Measurements from ENCODE around the gene GOLGA6C.
"Not testable (repeated sequence)": the region's sequence is repeated elsewhere in the genome, so short reads cannot be mapped to it uniquely, and the experiment has no call there.

Gene GOLGA6C

DNA sequence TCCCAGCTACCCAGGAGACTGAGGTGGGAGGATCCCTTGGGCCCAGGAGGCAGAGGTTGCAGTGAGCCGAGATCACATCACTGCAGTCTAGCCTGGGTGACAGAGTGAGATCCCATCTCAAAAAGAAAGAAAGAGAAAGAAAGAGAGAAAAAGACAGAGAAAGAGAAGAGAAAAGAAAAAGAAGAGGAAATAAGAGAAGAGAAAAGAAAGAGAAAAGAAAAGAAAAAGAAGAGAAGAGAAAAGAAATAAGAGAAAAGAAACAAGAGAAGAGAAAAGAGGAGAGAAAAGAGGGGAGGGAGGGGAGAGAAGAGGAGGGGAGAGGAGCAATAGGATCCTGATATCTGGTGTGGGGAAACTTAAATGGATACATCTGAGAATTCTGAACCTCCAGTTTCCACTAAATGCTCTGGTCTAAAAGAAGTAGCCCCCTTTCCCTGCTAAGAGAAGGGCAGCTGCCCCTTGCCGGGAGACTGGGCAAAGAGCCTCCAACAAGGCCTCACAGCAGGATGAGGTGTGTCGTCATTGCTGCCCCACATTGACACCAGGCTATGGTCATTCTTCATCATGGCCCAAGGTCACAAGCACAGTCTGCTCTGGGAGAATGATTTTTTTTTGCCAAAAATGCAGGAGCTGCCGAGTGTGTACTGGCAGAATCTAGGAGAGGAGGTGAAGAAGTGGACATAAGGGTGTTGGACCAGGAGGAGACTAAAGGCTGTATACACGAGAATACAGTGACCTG is 56.6 kb downstream of the GOLGA6C start:
- DNase-seq (ENCODE audit: insufficient read length, low spot score) (no peak), FAIRE-seq (no peak)
- no peak for TF ChIP-seq POLR2A (IDR thresholded peaks at IDR 0.05; ENCODE audit: low read depth, low read length)

DNA sequence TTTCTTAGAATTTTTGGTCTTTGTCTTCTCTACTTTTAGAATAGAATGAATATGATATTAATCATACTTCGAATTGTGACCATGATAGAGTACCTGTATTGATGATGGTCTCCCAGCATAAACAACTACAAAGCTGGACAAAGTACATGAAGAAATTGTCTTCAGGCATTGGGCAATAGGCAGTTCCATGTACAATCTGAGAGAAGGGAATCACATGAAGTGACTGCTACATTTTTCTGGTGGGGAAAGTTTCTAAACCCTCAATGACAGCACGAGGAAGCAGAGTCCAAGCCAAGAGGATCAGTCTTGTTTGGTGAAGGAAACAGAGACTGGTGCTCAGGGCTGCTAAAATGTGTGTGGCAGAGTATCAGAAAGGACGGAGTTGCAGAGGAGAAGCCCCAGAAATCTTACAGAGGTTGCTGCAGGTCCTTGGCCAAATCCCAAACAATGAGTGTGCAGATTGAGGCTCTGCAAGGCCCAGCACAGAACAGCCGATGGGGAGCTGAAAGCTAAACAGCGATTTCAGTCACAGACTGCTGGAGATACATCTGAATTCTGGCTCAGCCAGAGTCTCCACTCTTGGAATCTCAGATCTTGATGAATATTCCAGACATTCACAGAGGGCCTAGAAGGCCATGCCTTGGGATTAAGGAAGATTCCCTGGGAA is 61.2 kb downstream of the GOLGA6C start:
- DNase-seq (ENCODE audit: insufficient read length, low spot score); FAIRE-seq: not testable (repeated sequence)

Data from H54 (cell line).